ENCODE data around the gene DNAH2.
"Not testable (repeated sequence)": the region's sequence is repeated elsewhere in the genome, so short reads cannot be mapped to it uniquely, and the experiment has no call there.

The DNAH2 gene

DNA sequence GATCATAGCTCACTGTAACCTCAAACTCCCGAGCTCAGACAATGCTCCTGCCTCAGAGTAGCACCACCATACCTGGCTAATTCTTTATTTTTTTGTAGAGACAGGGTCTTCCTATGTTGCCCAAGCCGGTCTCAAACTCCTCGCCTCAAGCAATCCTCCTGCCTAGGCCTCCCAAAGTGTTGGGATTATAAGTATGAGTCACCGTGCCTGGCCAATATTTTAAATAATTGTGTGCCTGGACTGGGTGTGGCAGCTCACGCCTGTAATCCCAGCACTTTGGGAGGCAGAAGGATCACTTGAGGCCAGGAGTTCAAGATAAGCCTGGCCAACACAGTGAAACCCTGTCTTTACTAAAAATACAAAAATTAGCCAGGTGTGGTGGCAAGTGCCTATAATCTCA is 146.8 kb downstream of the DNAH2 start:
- DNase-seq (ENCODE audit: low read depth in 2 of 2, low spot score in 1 of 2), result not testable (repeated sequence)

- DNase-seq (ENCODE audit: low read depth in 2 of 2, low spot score in 1 of 2), result no peak
These were observed 147.6 kb downstream of the DNAH2 start for GRCh38 chr17:7864995-7865650.

- no peak for DNase-seq (ENCODE audit: low read depth in 2 of 2, low spot score in 1 of 2)
These were observed 150.4 kb downstream of the DNAH2 start for GRCh38 chr17:7867881-7868329.

DNA sequence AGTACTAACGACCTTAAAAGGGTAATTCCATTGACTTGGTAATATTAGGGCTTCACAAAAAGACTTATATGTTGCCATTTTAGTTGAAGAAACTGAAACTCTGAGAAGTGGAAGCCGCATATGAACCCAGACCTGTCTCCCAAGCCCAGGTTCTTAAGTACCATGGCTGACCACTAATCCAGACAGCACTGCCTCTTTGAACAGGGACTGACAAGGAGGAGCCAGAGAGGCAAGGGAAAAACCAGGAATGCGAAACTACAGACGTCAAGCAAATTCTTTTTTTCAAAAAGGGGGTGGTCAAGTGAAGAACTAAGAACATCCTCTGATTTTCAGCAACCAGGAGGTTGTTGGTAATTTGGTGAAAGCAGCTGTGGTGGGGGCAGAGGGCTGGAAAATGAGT is 155.5 kb downstream of the DNAH2 start:
- DNase-seq (ENCODE audit: low read depth in 2 of 2, low spot score in 1 of 2), result no peak

GRCh38 chr17:7875804-7876370 is 158.3 kb downstream of the DNAH2 start:
- no peak for DNase-seq (ENCODE audit: low read depth in 2 of 2, low spot score in 1 of 2)

GRCh38 chr17:7878234-7878633 is 160.7 kb downstream of the DNAH2 start:
- DNase-seq (ENCODE audit: low read depth in 2 of 2, low spot score in 1 of 2), result no peak

DNA sequence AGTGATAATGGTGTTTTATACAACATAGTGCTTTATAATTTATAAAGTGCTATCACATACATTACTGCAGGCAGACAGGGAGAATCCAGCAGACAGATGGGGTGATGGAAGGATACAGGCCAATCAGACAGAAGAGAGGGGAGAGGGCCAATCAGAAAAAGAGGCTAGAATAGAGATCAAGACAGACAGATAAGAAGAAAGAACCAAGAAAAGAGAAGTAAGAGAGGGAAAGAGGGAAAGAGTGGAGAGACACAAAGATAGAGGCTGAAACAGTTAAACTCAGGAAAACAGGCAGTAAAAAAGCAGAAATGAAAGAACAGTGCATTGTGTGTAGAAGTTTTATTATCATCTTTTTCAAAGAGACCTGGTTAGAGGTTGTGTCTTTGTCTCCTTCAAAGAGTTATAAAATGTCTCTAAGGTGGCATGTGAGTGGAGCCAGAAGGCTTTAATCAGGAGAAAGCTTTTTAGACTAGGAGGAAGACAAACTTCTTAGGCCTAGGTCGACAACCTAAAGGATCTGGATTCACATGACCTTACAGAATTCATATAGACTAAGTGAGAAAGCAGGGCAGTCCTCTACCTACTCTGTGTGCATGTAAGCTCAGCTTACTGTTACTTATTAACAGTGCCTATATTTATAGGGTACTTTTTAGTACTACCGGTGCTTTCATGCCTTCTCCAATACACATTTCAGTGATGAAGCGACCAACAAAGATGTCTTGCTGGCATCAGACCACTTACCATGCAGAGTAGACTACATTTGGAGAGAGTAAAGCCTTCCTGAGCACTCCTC is 162.7 kb downstream of the DNAH2 start:
- no peak for DNase-seq (ENCODE audit: low read depth in 2 of 2, low spot score in 1 of 2)

GRCh38 chr17:7881276-7882054 is 163.9 kb downstream of the DNAH2 start:
- no peak for DNase-seq (ENCODE audit: low read depth in 2 of 2, low spot score in 1 of 2)

DNA sequence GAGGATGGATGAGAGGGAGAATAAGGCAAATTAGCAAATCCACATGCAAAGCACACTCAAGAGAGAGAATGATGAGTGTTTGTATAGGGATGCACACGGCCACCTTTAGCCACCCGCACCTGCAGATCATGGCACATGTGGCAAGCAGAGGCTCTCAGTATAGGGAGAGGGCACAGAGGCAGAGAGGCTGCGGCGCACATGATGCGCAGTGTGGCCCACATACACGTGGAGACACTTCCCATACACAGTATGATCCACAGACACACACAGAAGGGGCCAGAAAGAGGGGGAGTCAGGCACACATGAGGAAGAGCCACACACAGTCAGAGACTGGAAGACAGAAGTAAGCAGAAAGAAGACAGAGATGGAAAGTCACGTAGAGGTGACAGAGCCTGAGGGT is 164.5 kb downstream of the DNAH2 start:
- DNase-seq (ENCODE audit: low read depth in 2 of 2, low spot score in 1 of 2), result no peak

GRCh38 chr17:7882629-7883028 is 165.1 kb downstream of the DNAH2 start:
- no peak for DNase-seq (ENCODE audit: low read depth in 2 of 2, low spot score in 1 of 2)

All from stimulated activated CD8-positive, alpha-beta memory T cell treated with anti-CD3 and anti-CD28 coated beads, Interleukin-4, amount 100 ng/mL, for 4 hours (primary cell).